ENCODE measurements around the gene SLX4IP.

Gene SLX4IP

DNA sequence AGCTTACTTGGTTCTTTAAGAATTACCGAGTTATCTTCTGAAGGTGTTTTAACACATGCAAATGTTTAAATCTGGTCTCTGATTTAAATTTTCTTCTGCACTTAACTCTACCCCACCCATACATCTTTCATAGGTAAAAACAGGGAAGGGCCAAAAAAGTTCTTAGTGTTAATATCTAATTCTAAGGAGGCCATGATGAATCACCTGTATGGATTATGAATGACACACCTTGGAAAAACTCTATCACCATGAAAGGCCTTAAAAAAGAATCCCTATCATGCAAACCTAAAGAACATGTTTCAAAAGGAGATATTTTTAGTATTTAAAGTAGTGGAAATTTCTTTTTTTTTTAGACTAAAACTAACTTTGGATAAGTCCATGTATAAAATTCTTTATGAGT lies 54.7 kb downstream of the SLX4IP start:
- no peak overlapping the region for H3K4me3 ChIP-seq (ENCODE audit: low read depth, low read length)
- in situ Hi-C loops (cut with HindIII; ENCODE audit: low pct_ligation_motif_present, low sequenced_read_pairs): no loop called here
- no peaks in the 10 kb centered on the region for H3K36me3 ChIP-seq (replicated peaks)
- TF ChIP-seq CTCF (IDR thresholded peaks at IDR 0.05; ENCODE audit: low read depth, low read length, missing control alignments): no peak
- H3K27me3 ChIP-seq (replicated peaks): no peaks in the 10 kb centered on the region
- H3K27ac ChIP-seq: no peak overlapping the region
- DNase-seq: no peak

- H3K27me3 ChIP-seq (replicated peaks): no peaks in the 10 kb centered on the region
- no peak overlapping the region for H3K4me3 ChIP-seq (ENCODE audit: low read depth, low read length)
- no peak for TF ChIP-seq CTCF (IDR thresholded peaks at IDR 0.05; ENCODE audit: low read depth, low read length, missing control alignments)
- no peaks in the 10 kb centered on the region for H3K36me3 ChIP-seq (replicated peaks)
- no peak for DNase-seq
- H3K27ac ChIP-seq: no peak overlapping the region
- in situ Hi-C loops (cut with HindIII; ENCODE audit: low pct_ligation_motif_present, low sequenced_read_pairs): no loop called here
Observed at GRCh38 chr20:10490257-10490656, 55.2 kb downstream of the SLX4IP start.

DNA sequence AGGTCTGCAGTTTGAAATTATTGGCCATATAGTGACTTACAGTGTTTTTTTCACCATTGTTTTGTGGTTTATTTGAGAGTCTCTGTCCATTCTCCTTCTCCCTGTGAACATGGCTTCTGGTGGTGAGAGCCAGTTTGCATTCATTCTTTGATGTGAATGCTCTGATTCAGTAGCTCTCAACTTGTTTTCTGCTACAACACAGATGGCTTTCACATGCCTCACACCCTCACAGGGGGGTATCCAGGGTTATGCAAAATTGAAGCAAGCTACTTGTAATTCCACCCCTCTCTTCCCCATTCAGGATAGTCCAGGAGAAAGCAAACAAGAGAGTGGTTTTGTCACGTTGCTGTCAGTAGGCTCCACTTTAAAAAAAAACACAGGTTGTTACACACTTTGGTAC lies 55.6 kb downstream of the SLX4IP start:
- Histone ChIP-seq H3K36me3 (replicated peaks) (no peaks in the 10 kb centered on the region), H3K27ac (no peak overlapping the region), H3K4me3 (ENCODE audit: low read depth, low read length) (no peak overlapping the region), H3K27me3 (replicated peaks) (no peaks in the 10 kb centered on the region)
- TF ChIP-seq CTCF (IDR thresholded peaks at IDR 0.05; ENCODE audit: low read depth, low read length, missing control alignments): no peak
- no peak for DNase-seq
- in situ Hi-C loops (cut with HindIII; ENCODE audit: low pct_ligation_motif_present, low sequenced_read_pairs): no loop called here

DNA sequence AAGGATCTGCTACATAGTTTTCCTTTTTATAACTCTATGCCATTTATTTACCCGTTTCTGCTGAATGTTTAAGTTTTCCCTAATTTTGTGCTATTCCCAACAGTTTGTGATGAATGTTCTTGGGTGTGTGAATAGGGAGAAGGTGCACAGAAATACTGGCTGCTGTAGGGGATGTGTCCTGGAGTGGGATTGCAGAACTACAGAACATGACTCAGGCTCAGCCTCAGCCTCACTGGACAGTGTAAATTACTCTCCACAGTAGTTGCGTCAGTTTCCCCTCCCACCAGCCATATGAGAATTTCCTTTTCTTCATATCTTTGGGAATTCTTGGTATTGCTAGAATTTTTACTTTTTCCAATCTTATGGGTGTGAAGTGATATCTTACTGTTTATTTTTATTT lies 57.0 kb downstream of the SLX4IP start:
- Histone ChIP-seq H3K36me3 (replicated peaks) (no peaks in the 10 kb centered on the region), H3K27me3 (replicated peaks) (no peaks in the 10 kb centered on the region), H3K4me3 (ENCODE audit: low read depth, low read length) (no peak overlapping the region), H3K27ac (no peak overlapping the region)
- in situ Hi-C loops (cut with HindIII; ENCODE audit: low pct_ligation_motif_present, low sequenced_read_pairs): no loop called here
- no peak for TF ChIP-seq CTCF (IDR thresholded peaks at IDR 0.05; ENCODE audit: low read depth, low read length, missing control alignments)
- peak; percentile 61 for DNase-seq

- Histone ChIP-seq H3K27ac (no peak overlapping the region), H3K4me3 (ENCODE audit: low read depth, low read length) (no peak overlapping the region), H3K27me3 (replicated peaks) (no peaks in the 10 kb centered on the region), H3K36me3 (replicated peaks) (no peaks in the 10 kb centered on the region)
- in situ Hi-C loops (cut with HindIII; ENCODE audit: low pct_ligation_motif_present, low sequenced_read_pairs): no loop called here
- no peak for TF ChIP-seq CTCF (IDR thresholded peaks at IDR 0.05; ENCODE audit: low read depth, low read length, missing control alignments)
- no peak for DNase-seq
Observed at GRCh38 chr20:10492844-10493243, 57.7 kb downstream of the SLX4IP start.

GRCh38 chr20:10495173-10495572 lies 60.1 kb downstream of the SLX4IP start:
- no peaks in the 10 kb centered on the region for H3K27me3 ChIP-seq (replicated peaks)
- in situ Hi-C loops (cut with HindIII; ENCODE audit: low pct_ligation_motif_present, low sequenced_read_pairs): no loop called here
- H3K4me3 ChIP-seq (ENCODE audit: low read depth, low read length): no peak overlapping the region
- no peak overlapping the region for H3K27ac ChIP-seq
- no peak for TF ChIP-seq CTCF (IDR thresholded peaks at IDR 0.05; ENCODE audit: low read depth, low read length, missing control alignments)
- no peak for DNase-seq
- H3K36me3 ChIP-seq (replicated peaks): no peaks in the 10 kb centered on the region
